Activated CD8-positive, alpha-beta memory T cell treated with anti-CD3 and anti-CD28 coated beads, Interleukin-2, amount 50 U/mL, for 48 hours (primary cell): Measurements from ENCODE around the gene BAG1.

Experiments used
- DNase-seq: peaks from one replicate; pipeline ENCODE4 v3.0.0-alpha.2; 2020

The BAG1 gene

DNA sequence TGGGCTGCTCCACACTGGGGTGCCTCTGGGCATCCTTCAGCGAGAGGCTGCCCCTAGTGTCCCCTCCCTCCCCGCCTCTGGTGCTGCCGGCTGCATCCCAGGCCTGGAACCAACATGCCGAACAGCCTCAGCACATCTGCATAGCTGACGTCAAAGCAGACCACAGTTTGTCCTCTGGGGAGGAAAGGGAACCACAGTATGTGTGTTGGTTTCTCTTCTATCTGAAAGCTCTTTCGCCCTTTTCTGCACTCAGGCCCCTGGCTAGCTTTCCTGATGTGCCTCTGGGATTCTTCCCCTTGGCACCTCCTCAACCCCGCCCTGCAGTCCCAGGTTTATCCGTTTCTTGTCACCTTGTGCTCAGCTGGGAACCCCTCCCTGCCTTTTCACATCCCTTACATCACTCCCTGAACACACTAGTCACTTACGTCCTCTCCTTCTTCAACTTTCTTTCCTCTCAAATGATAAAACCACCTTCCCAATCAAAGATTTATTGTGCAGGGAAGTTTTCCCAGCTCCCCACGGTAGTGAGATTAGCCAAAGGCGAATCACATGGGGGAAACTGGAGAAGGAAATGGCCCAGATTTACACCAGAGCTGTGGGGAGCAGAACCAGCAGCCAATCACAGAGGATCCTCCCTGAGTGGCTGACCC, 61.8 kb downstream of the BAG1 start:
- peak; percentile 56 for DNase-seq
